HepG2 (cell line): ENCODE data around the gene GSK3A. TPM values are rescaled to one million over a fixed set of nuclear protein-coding genes. Genes with fewer than 3 reads are reported as not detected.

Source experiments
- GATAD1 ChIP-seq: IDR thresholded peaks from 2 replicates; pipeline ENCODE4 v1.6.1; 2016; ENCODE audit warnings: missing genetic modification reagents, missing compliant biosample characterization
- HNF1A ChIP-seq, 2 experiments: sonication (generic) in 1 of 2; formaldehyde crosslinking in 1 of 2; IDR thresholded peaks; 2 replicates each; pipeline versions ENCODE4 v1.4.0 to v1.6.1; 2016 to 2020; ENCODE audit warnings: borderline replicate concordance in 1 of 2, low read depth in 1 of 2, mild to moderate bottlenecking in 1 of 2, missing genetic modification reagents in 1 of 2
- ISX ChIP-seq: sonication (generic); formaldehyde crosslinking; conservative IDR thresholded peaks from 2 replicates; pipeline ENCODE4 v1.5.0; 2020; ENCODE audit warnings: missing genetic modification reagents
- KAT8 ChIP-seq: IDR thresholded peaks from 2 replicates; pipeline ENCODE4 v1.6.1; 2016; ENCODE audit warnings: missing genetic modification reagents, missing compliant biosample characterization
- NFYB ChIP-seq: sonication (generic); formaldehyde crosslinking; IDR thresholded peaks from 2 replicates; pipeline ENCODE4 v1.4.0; 2020; ENCODE audit warnings: missing genetic modification reagents
- PBX3 ChIP-seq: sonication (generic); formaldehyde crosslinking; IDR thresholded peaks from 2 replicates; pipeline ENCODE4 v1.8.1; 2023; ENCODE audit warnings: missing genetic modification reagents, inconsistent platforms, borderline replicate concordance
- REPIN1 ChIP-seq: sonication (generic); formaldehyde crosslinking; IDR thresholded peaks from 2 replicates; pipeline ENCODE4 v1.8.0; 2022; ENCODE audit warnings: missing genetic modification reagents, low read depth, mild to moderate bottlenecking, borderline replicate concordance
- SMAD1 ChIP-seq: sonication (generic); formaldehyde crosslinking; IDR thresholded peaks from 2 replicates; pipeline ENCODE4 v1.4.0; 2020; ENCODE audit warnings: missing genetic modification reagents, low read depth, mild to moderate bottlenecking, borderline replicate concordance
- SP5 ChIP-seq: IDR thresholded peaks from 2 replicates; pipeline ENCODE4 v1.6.1; 2016; ENCODE audit warnings: low read depth, borderline replicate concordance
- THAP9 ChIP-seq: sonication (generic); formaldehyde crosslinking; IDR thresholded peaks from 2 replicates; pipeline ENCODE4; 2020; ENCODE audit warnings: missing genetic modification reagents, mild to moderate bottlenecking, borderline replicate concordance
- ZHX2 ChIP-seq, 2 experiments: sonication (generic) in 1 of 2; formaldehyde crosslinking in 1 of 2; IDR thresholded peaks; 2 replicates each; pipeline versions ENCODE4 v1.6.1 to v1.9.0; 2014 to 2022; ENCODE audit warnings: antibody characterized with exemption in 1 of 2, borderline replicate concordance in 1 of 2, inconsistent platforms in 1 of 2, low read depth in 1 of 2, missing genetic modification reagents in 1 of 2
- ZNF343 ChIP-seq: sonication (generic); formaldehyde crosslinking; IDR thresholded peaks from 2 replicates; pipeline ENCODE4 v1.4.0; 2020; ENCODE audit warnings: mild to moderate bottlenecking, missing genetic modification reagents
- polyA plus RNA-seq, 8 experiments: library from polyadenylated mRNA; depleted of rRNA in 3 of 8; stranded (reverse) in 7 of 8; unstranded in 1 of 8; fragments of >200 nt; fragmentation: Illumina TruSeq in 4 of 8; extraction: Trizol in 4 of 8; gene quantifications; 2 replicates each; pipeline versions ENCODE4 v1.2.1 to v1.2.3, GENCODE V29; 2011 to 2016; ENCODE audit warnings: low read depth in 4 of 8, missing spikeins in 1 of 8, mixed read lengths in 1 of 8; ENCODE audit not compliant: insufficient read depth in 1 of 8
- total RNA-seq, 5 experiments: library from RNA; depleted of rRNA; stranded (reverse); fragments of >200 nt; fragmentation: Illumina TruSeq; extraction: Trizol; gene quantifications; 2 replicates each; pipeline ENCODE4 v1.2.3, GENCODE V29; 2016; ENCODE audit warnings: low read depth in 1 of 5

The GSK3A gene
- total and polyA plus RNA-seq, 2 of the 13 experiments (the other 11 are each of a cell fraction or from before 2014, with no cell fraction given) = 16.9 to 52.5 TPM

- TF ChIP-seq ZNF343 (CRISPR knock-in tag) = peak; percentile 91
- peak; percentile 15 for TF ChIP-seq SP5 (CRISPR knock-in tag)
- TF ChIP-seq ZHX2 (IDR thresholded peaks at IDR 0.05; ENCODE audit: low read depth) = peak; percentile 63; the same call in 1 of the 2 replicates
- TF ChIP-seq ZHX2 (CRISPR knock-in tag; IDR thresholded peaks at IDR 0.05; ENCODE audit: borderline replicate concordance) = no peak
- no peak for TF ChIP-seq ISX (CRISPR knock-in tag)
- TF ChIP-seq HNF1A (IDR thresholded peaks at IDR 0.05; ENCODE audit: low read depth) = no peak
- TF ChIP-seq HNF1A (CRISPR knock-in tag; IDR thresholded peaks at IDR 0.05; ENCODE audit: borderline replicate concordance) = 0 out of 2 replicates have a peak, but pooled peaks have one; percentile 21
- TF ChIP-seq REPIN1 (CRISPR knock-in tag) = 0 out of 2 replicates have a peak, but pooled peaks have one; percentile 14
- peak; percentile 55; the same call in 1 of the 2 replicates for TF ChIP-seq THAP9
- peak; percentile 75; the same call in 1 of the 2 replicates for TF ChIP-seq GATAD1 (CRISPR knock-in tag)
- TF ChIP-seq SMAD1 (CRISPR knock-in tag) = peak; percentile 19; the same call in 1 of the 2 replicates
- peak; percentile 31; the same call in 1 of the 2 replicates for TF ChIP-seq KAT8 (CRISPR knock-in tag)
- peak; percentile 96 for TF ChIP-seq PBX3 (CRISPR knock-in tag)
- TF ChIP-seq NFYB (CRISPR knock-in tag) = peak; percentile 94
Observed at GRCh38 chr19:42268704-42269477, 26.5 kb upstream of the GSK3A start, which contains the start of gene CIC (continued).
